ENCODE measurements around the gene SORBS1.

DNA sequence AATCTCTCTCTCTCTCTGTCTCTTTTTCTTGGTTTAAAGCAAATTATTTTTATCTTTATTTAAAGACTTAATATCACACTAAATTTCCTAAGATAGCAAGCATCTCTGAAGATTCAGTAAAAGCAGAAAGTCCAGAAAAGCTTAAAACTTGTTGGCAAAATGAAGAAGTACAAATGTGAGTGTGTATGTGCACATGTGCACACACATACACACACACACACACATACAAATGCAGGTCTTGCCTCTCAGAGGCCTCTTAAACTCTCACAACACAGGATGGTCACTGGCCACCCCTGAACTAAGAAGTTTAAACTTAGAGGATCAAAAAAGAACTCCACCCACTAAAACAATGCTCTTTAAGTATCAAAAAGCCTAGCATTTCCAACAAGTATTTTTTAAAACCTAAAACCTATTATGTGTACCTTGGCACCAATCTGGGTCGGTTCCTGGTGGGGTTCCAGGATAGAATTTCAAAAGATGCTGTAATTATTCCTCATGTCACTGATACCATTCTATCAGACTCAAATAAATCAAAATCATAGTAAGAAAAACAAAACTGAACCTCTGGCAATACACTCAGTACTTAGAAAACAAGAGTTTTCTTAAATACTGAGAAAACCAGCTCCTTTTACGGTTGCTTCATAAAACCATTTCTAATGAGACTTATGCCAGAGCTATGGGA lies 55.0 kb downstream of the SORBS1 start:
- TF ChIP-seq, protein P1, sequence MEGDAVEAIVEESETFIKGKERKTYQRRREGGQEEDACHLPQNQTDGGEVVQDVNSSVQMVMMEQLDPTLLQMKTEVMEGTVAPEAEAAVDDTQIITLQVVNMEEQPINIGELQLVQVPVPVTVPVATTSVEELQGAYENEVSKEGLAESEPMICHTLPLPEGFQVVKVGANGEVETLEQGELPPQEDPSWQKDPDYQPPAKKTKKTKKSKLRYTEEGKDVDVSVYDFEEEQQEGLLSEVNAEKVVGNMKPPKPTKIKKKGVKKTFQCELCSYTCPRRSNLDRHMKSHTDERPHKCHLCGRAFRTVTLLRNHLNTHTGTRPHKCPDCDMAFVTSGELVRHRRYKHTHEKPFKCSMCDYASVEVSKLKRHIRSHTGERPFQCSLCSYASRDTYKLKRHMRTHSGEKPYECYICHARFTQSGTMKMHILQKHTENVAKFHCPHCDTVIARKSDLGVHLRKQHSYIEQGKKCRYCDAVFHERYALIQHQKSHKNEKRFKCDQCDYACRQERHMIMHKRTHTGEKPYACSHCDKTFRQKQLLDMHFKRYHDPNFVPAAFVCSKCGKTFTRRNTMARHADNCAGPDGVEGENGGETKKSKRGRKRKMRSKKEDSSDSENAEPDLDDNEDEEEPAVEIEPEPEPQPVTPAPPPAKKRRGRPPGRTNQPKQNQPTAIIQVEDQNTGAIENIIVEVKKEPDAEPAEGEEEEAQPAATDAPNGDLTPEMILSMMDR (IDR thresholded peaks at IDR 0.05; ENCODE audit: insufficient read depth, low read length, poor library complexity, severe bottlenecking): no peak
- TF ChIP-seq EZH2phosphoT487 (conservative IDR thresholded peaks at IDR 0.05; ENCODE audit: low read length): no peak

Measured in SU-DHL-6 (cell line).